GM12891 (cell line): ENCODE data around the gene CRYM.
"Not testable (repeated sequence)": the region's sequence is repeated elsewhere in the genome, so short reads cannot be mapped to it uniquely, and the experiment has no call there.

Source experiments
- DNase-seq: peaks from one replicate; pipeline ENCODE4 v3.0.0; 2011; ENCODE audit warnings: low spot score; ENCODE audit not compliant: insufficient read length
- FAIRE-seq: peaks from 2 replicates; lab custom pipeline; 2011; peaks lifted over from hg19 to GRCh38; lab: Jason Lieb, UNC
- PAX5 ChIP-seq: IDR thresholded peaks from 2 replicates; pipeline ENCODE4 v1.6.1; 2011; ENCODE audit warnings: low read length, moderate library complexity, mild to moderate bottlenecking; ENCODE audit not compliant: insufficient read depth, severe bottlenecking
- POLR2A ChIP-seq: IDR thresholded peaks from 2 replicates; pipeline ENCODE4 v1.6.1; 2011; ENCODE audit warnings: low read depth, low read length, control low read depth
- POLR2AphosphoS5 ChIP-seq: IDR thresholded peaks from 2 replicates; pipeline ENCODE4 v1.6.1; 2011; ENCODE audit warnings: low read depth, low read length, control low read depth
- POU2F2 ChIP-seq: IDR thresholded peaks from 2 replicates; pipeline ENCODE4 v1.6.1; 2011; ENCODE audit warnings: low read depth, mild to moderate bottlenecking, control low read depth, low read length, moderate library complexity
- SPI1 ChIP-seq: IDR thresholded peaks from 2 replicates; pipeline ENCODE4 v1.6.1; 2011; ENCODE audit warnings: low read depth, low read length, control low read depth
- TAF1 ChIP-seq: IDR thresholded peaks from 2 replicates; pipeline ENCODE4 v1.6.1; 2011; ENCODE audit warnings: low read depth, low read length, control low read depth

CRYM gene

DNA sequence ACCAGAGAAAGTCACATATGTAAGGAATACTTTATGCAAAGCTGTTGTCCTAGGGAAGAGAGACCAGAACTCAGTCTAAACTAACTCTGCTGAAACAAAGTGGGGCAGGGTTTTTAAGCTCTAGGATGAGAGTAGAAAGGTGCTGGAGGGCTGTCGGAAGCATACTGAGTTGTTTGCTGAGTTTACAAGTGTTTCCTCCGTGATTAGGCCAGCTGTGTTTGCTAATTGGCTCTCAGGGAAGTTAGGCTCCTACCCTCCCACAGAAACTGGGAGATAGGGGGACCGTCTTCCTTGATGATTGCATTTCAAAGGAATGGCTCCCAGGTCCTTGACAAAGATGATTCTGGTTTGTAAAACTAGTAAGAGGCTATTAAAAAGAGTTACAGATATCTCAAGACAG, 24.4 kb upstream of the CRYM start:
- DNase-seq (no peak), FAIRE-seq (no peak)
- TF ChIP-seq POLR2AphosphoS5 (no peak), POU2F2 (no peak), SPI1 (no peak), TAF1 (no peak), POLR2A (no peak), PAX5 (no peak)

DNA sequence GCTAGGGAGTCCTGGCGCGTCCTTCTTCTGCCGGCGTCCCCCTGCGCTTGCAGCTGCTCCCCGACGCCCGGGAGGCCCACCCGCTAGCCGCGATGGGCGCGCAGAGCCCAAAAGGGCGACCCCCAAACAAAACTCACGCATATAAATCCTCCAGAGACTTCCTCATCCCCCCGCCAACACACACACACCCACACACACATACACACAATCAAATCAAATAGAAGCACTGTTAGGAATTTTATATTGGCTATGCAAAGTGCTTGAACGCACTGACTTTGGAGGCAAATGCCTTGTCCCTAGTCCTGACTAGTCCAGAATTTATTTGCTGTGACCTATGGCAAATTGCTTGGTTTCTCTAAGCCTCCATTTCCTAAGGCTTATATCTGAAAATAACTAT, 23.8 kb upstream of the CRYM start:
- TF ChIP-seq POLR2AphosphoS5 = no peak
- TF ChIP-seq TAF1 = no peak
- TF ChIP-seq POU2F2 = no peak
- no peak for TF ChIP-seq POLR2A
- TF ChIP-seq PAX5 = no peak
- no peak for TF ChIP-seq SPI1
- DNase-seq (no peak), FAIRE-seq (no peak)

DNA sequence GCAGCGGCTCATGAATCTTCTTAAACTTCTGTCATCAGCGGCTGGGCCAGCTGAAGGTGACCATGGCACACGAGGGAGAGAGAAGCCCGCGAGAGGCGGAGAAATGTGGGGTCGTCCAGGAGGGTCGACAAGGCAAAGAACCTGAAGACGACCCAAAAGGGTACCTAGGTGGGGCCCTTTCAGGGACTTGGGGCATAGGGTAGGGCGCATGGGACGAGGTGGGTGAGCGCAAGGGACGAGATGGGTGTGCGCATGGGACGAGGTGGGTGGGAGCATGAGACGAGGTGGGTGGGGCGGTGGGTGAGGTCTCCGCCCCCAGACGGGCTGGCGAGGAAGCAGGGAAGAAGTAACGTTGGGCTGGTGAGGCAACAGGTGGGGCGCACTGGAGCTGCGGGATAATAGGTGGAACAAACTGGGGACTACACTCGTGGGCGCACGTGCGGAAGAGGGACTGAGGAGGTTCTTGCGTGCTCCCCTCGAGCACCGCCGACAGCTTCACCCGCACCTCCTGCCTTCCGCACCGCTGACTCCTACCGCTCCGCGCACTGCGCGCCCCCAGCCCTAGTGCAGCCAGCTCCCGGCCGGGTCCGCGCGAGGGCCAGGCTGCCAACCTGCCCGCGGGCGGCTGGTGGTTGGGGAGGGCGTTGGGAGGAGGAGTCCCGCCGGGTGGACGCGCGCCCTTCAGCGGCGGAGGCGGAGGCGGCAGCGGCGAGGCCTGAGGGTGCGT, 23.2 kb upstream of the CRYM start:
- TF ChIP-seq POU2F2 (peak; percentile 27; the same call in 1 of the 2 replicates), TAF1 (no peak)
- DNase-seq (peak; percentile 56), FAIRE-seq (peak; percentile 100)

DNA sequence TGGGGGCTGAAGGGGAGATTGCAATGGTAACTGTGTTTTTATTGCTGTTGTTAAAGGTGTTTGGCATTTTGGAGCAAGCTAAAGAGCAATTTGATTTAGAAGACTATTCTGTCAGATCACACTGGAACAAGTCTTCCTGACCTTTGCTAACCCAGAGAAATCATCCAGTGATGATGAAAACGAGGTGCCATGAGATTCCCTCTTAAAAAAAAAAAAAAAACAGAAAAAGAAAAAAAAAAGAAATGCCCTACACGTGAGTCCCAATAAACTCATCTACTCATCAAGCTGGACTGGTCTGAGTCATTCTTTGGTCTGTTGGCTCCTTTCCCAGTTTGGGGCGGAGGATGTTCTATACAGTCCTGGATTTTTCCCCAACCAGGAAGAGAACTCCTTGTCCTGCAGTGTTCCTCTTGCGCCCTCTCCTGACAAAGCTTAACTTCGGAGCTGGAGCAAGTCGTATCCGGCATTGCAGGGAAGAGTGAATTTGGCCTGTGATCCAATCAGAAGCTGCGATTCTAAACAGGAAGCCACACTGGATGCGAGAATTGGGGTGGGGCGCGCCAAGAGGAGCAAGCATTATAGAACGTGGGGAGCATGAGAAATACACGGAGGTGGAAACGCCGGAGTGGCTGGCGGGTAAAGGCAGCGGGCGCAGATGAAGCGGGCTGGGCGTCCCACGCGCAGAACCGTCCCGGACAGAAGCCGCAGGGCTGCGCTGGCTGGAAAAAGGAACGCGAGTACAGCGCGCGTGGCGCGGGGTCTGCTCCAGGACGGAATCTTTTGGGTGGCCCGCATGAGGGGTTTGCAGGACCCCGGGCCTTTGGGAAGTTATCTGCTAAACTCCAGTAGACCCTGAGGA, 22.4 kb upstream of the CRYM start:
- DNase-seq (peak; percentile 44), FAIRE-seq (peak; percentile 80)
- TF ChIP-seq TAF1 = no peak; the same call in 1 of the 2 replicates
- TF ChIP-seq SPI1 = peak; percentile 19; the same call in 1 of the 2 replicates
- no peak for TF ChIP-seq PAX5
- peak; percentile 31; the same call in 1 of the 2 replicates for TF ChIP-seq POLR2A
- no peak for TF ChIP-seq POU2F2
- TF ChIP-seq POLR2AphosphoS5 = no peak

DNA sequence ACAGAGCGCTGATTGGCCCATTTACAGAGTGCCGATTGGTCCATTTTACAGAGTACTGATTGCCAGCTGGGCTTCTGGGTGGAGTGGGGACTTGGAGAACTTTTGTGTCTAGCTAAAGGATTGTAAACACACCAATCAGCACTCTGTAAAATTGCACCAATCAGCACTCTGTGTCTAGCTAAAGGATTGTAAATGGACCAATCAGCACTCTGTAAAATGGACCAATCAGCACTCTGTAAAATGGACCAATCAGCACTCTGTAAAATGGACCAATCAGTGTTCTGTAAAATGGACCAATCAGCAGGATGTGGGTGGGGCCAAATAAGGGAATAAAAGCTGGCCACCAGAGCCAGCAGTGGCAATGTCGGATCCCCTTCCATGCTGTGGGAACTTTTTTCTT, 11.7 kb upstream of the CRYM start:
- FAIRE-seq, DNase-seq: not testable (repeated sequence)

DNA sequence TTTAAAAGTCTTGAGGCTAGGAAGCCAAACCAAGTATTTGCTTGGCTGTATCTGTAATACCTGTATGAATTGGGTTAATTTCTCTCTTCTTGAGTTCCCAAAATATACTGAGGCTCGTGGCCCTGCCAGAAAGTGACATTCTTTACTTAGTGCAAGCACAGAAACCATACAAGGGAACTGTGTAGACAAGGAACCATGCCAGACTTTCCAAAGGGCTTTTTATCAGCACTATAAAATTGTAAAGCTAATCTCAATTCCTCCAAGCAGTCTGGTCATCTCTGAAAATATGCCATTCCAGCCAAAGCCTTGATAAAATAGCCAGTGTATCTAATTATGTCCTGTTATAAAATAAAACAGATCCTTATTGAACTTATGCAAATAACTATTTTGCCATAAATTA, 7.2 kb upstream of the CRYM start:
- TF ChIP-seq POLR2AphosphoS5 (no peak), POLR2A (no peak), TAF1 (no peak), POU2F2 (no peak), SPI1 (no peak), PAX5 (no peak)
- FAIRE-seq (no peak), DNase-seq (no peak)

DNA sequence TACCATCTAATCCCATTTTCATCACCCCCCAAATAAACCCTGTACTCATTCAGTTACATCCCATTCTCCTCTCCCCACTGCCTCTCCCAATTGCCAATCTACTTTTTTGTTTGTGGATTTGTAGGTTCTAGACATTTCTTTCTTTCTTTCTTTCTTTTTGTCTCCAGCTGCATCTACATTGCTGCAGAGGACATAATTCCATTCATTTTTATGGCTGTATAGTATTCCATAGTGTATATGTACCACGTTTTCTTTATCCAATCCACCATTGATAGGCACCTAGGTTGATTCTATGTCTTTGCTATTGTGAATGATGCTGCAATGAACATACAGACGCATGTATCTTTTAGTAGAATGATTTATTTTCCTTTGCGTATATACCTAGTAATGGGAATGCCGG, 6.3 kb upstream of the CRYM start:
- TF ChIP-seq SPI1 = no peak
- TF ChIP-seq PAX5 = no peak
- TF ChIP-seq POLR2AphosphoS5 = no peak
- no peak for TF ChIP-seq POLR2A
- TF ChIP-seq TAF1 = no peak
- no peak for TF ChIP-seq POU2F2
- peak; percentile 40 for FAIRE-seq
- no peak for DNase-seq

DNA sequence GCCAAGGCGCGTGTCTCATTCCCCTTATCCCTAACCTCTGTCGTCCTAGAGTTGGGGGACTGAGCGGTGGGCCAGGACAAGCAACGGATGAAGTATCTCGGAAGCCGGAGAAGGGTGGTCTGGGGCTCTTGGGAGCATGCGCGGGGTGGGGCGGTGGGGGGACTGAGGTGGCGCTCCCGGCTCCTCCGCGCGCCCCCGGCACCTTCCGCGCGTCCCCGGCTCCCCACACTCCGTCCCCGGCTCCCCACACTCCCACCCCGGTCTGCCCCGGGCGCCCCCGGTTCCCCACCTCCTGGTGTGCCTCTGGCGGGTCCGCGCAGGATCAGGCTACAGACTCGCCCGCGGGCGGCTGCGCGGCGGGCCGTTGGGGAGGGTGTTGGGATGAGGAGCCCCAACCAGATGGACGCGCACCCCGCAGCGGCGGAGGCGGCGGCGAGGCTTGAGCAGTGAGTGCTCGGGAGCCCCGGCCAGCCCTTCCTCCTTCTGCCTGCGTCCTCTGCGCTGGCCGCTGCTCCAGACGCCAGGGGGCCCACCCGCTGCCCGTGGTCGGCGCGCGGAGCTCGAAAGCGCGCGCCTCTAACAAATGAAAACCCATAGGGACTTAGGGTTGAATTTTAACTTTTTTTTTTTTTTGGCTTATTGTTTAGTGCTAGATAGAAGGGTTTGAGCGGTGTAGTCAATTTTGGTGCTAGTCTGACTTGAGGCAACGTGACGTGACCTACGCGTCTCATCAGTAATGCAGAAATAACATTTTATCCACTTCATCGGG, 5.6 kb upstream of the CRYM start:
- DNase-seq (peak; percentile 35), FAIRE-seq (peak; percentile 55)
- TF ChIP-seq PAX5 = no peak
- no peak for TF ChIP-seq TAF1
- TF ChIP-seq SPI1 = no peak
- TF ChIP-seq POLR2A = no peak
- TF ChIP-seq POLR2AphosphoS5 = no peak
- no peak for TF ChIP-seq POU2F2

DNA sequence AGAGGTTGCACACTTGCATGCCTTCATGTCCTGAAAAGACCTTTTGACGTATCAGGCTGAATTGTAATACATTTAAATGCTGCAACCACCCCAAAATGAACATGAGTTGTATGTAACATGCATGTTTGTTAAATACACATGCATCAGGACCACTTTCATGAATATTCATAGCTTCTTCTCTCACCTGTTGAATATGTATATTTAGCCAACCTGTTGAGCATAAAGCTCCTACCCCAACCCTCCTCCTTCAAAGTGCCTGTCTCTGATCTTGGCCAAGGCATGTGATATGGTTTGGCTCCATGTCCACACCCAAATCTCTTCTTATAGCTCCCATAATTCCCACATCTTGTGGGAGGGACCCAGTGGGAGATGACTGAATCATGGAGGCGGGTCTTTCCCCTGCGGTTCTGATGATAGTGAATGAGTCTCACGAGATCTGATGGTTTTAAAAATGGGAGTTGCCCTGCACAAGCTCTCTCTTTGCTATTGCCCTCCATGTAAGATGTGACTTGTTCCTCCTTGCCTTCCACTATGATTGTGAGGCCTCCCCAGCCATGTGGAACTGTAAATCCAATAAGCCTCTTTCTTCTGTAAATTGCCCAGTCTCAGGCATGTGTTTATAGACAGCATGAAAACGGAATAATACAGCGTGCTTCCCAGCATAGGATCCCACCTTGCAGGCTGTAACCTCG, 3.8 kb upstream of the CRYM start:
- TF ChIP-seq POLR2A = no peak
- FAIRE-seq (no peak), DNase-seq (no peak)
